Smooth muscle cell of bladder (primary cell): ENCODE results near the gene CPNE1. TPM values are rescaled to one million over a fixed set of nuclear protein-coding genes. Genes with fewer than 3 reads are reported as not detected.

Source experiments
- total RNA-seq: library from RNA; depleted of rRNA; stranded (reverse); fragments of >200 nt; gene quantifications from 2 replicates; pipeline ENCODE4 v1.2.3, GENCODE V29; 2014

The CPNE1 gene
- total RNA-seq, result 147 and 199 TPM in 2 replicates

DNA sequence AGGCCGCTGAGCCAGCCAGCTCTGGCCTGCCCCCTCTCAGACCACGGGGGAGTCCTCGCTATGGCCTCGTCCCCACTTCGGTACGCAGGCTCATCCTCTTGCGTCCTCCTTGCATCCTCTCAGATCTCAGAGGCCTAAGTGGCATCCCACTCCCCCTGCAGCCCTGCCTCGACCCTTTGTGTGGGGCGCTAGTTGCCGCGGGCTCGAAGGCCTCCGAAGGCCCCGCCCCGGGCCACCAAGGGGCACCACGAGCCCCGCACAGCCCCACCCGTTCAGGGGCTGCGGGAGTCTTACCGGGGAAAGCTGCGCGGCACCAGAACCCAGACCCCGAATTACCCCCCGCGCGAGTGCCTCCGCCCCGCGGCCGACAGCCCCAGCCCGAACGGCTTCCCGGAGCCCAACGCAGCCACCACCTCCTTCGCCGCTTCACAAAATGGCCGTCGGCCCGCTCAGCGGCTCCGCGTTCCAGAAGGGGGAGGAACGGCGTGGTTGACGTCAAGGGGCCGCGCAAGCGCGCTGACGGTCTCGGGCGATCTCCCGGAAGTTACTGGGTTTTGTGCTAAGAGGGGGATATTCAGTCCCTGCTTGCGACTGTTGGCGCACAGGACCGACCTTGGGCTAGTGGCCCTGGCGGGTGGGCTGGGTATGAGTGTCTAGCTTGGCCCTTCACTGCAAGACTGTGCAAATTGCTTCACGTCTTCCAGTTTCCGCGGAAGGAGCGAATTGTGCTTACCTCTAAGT lies at the start of gene CPNE1, which contains the start of gene RBM12:
Gene CPNE1 (minus strand): TSS at position 435 of the 741 bp plus-strand sequence. CDS start 31,977 bp downstream, outside the sequence.
Gene RBM12 (minus strand): TSS at position 435 of the 741 bp plus-strand sequence. CDS start 9,578 bp downstream, outside the sequence.

DNA sequence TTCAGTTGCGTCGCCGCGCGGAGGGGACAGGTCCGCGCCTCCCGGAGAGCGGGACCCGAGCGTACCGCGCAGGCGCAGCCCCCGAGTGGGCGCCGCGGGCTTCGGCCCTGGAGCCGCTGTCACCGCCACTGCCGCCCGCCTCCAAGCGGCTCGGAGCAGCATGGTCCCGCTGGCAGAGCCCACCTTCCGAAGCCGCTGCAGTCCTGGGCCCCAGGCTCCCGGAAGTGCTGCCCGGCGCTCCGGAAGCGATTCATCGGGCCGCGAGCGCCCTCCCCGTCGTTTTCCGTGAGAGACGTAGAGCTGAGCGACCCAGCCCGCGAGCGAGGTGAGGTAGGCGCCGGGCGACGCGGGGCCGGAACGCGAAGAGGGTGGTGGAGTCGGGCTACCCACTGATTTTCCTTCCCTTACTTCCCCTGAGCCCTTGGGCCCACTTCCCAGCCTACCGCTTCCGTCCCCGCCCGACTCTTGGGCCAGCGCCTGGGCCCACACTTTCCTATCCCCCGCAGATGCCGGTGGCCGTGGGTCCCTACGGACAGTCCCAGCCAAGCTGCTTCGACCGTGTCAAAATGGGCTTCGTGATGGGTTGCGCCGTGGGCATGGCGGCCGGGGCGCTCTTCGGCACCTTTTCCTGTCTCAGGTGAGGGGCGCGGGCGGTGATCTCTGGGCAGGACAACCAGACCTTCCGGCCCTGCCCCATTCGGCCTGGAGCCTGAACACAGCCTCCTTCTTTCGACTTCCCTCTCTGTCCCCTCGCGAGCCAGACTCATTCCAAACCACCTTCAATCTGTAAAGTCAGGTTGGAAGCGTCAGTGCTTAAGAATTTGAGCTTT lies 34.6 kb upstream of the CPNE1 start, which contains the start of the genes NFS1 and ROMO1:
Gene NFS1 (minus strand): TSS at position 226 of the 830 bp plus-strand sequence. CDS start 64 bp downstream, at position 162.
Gene ROMO1 (plus strand): TSS at position 279 of the 830 bp plus-strand sequence. CDS start 228 bp downstream, at position 507.

DNA sequence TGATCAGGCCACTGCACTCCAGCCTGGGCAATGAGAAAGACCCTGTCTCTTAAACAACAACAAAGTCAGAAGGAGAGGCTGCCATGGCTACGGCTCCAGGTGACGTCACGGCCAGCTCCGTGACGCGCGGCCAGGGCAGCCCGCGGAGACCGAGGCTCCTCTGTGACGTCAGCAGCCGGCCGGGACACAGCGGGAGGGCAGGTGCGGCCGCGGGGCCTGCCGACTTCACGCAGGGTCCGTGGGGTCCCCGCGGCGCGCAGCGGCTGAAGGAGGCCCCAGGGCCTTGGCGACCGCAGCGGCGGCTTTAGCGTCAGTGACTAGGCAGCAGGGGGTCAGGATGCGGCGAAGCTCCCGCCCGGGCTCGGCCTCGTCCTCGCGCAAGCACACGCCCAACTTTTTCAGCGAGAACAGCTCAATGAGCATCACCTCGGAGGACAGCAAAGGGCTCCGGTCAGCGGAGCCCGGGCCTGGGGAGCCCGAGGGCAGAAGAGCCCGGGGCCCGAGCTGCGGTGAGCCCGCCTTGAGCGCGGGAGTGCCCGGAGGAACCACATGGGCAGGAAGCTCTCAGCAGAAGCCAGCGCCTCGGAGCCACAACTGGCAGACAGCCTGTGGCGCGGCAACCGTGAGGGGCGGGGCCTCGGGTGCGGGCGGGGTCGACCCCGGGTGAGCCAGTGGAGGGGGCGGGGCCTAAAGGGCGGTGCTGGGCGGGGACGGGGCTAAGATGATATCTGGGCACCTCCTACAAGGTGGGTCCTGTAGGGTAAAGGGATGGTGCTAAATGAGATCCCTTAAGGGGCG lies 48.8 kb downstream of the CPNE1 start, which contains the start of gene SPAG4:
Gene SPAG4 (plus strand): TSS at position 163 of the 798 bp plus-strand sequence. CDS start 175 bp downstream, at position 338.

Other genes with a start within 250 kb of the CPNE1 start
- 1.7 and 2.1 TPM in 2 replicates for gene GDF5, start 226.7 kb downstream of the CPNE1 start, total RNA-seq
- 11.9 and 29.0 TPM in 2 replicates for gene CEP250, start 209.3 kb downstream of the CPNE1 start, total RNA-seq
- gene C20orf173, start 135.2 kb downstream of the CPNE1 start, total RNA-seq, result not detected in 2 replicates
- gene ERGIC3, start 122.8 kb downstream of the CPNE1 start, total RNA-seq, result 444 and 536 TPM in 2 replicates
- 11.9 and 22.0 TPM in 2 replicates for gene SPAG4, start 49.1 kb downstream of the CPNE1 start, total RNA-seq
- 25.5 and 38.6 TPM in 2 replicates for gene RBM12, start within 50 bp of the CPNE1 start, total RNA-seq
- 19.1 and 25.7 TPM in 2 replicates for gene NFS1, start 34.5 kb upstream of the CPNE1 start, total RNA-seq
- gene ROMO1, start 34.5 kb upstream of the CPNE1 start, total RNA-seq, result 352 and 507 TPM in 2 replicates
- 319 and 352 TPM in 2 replicates for gene RBM39, start 77.4 kb upstream of the CPNE1 start, total RNA-seq
- gene PHF20, start 107.1 kb upstream of the CPNE1 start, total RNA-seq, result 18.8 and 21.4 TPM in 2 replicates